ENCODE data around the gene OR10AD1. TPM values are rescaled to one million over a fixed set of nuclear protein-coding genes. Genes with fewer than 3 reads are reported as not detected.

OR10AD1 gene
- total RNA-seq, 1 donor: not detected

DNA sequence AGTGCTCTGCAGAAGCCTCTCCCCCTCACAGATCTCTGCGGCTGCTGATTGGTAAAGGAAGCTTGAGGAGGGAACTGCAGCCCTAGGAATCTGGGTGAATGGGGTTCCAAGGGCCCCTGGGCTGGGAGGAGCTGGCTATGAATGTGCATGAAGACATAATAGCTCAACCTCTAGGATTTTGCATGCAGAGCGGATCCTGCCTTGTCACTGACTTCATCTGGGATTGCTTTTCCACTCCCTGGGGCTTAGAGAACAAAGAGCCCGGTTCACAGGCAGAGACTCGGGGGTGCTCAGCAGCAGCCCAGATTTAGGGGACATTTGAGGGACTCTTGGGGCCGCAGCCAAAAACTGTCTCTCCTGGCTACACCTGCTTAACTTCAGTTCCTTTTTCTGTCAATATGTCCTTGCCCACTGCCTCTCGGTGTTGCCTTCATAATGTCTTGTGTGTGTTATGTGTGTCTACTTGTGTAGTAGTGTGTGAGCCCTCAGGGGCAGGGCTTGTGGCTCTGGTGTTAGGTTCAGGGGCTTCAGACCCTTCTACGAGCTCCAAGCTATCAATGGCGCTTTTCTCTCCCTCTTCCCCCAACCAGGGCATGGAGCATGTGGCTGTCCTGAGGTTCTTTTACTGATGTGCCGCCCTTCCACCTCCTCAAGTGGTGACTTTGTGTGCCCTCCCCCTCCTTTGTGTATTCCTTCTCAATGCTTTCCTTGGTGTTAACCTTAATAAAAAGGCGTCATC lies 17.7 kb downstream of the OR10AD1 start:
- Histone ChIP-seq H3K4me2 (ENCODE audit: insufficient read depth, low read length) (no peak overlapping the region), H3K4me3 (ENCODE audit: insufficient read depth, low read length) (no peak overlapping the region), H3K36me3 (ENCODE audit: insufficient read depth, low read length) (no peaks in the 10 kb centered on the region), H3K4me1 (ENCODE audit: insufficient read depth, low read length) (peaks cover 15% of the 10 kb centered on the region), H3K27ac (ENCODE audit: low read depth, low read length) (no peak overlapping the region), H4K20me1 (ENCODE audit: insufficient read depth, low read length) (no peaks in the 10 kb centered on the region), H3K27me3 (ENCODE audit: insufficient read depth, low read length) (peaks cover 45% of the 10 kb centered on the region), H3K79me2 (ENCODE audit: insufficient read depth, low read length) (no peaks in the 10 kb centered on the region), H3K9me3 (ENCODE audit: low read depth, low read length) (no peaks in the 10 kb centered on the region), H2AFZ (ENCODE audit: low read length) (no peak overlapping the region)
- DNase-seq (ENCODE audit: insufficient read length, low spot score, missing footprints): no peak
- TF ChIP-seq, protein P1, sequence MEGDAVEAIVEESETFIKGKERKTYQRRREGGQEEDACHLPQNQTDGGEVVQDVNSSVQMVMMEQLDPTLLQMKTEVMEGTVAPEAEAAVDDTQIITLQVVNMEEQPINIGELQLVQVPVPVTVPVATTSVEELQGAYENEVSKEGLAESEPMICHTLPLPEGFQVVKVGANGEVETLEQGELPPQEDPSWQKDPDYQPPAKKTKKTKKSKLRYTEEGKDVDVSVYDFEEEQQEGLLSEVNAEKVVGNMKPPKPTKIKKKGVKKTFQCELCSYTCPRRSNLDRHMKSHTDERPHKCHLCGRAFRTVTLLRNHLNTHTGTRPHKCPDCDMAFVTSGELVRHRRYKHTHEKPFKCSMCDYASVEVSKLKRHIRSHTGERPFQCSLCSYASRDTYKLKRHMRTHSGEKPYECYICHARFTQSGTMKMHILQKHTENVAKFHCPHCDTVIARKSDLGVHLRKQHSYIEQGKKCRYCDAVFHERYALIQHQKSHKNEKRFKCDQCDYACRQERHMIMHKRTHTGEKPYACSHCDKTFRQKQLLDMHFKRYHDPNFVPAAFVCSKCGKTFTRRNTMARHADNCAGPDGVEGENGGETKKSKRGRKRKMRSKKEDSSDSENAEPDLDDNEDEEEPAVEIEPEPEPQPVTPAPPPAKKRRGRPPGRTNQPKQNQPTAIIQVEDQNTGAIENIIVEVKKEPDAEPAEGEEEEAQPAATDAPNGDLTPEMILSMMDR (IDR thresholded peaks at IDR 0.05; ENCODE audit: extremely low read depth, low read depth, low read length): no peak

DNA sequence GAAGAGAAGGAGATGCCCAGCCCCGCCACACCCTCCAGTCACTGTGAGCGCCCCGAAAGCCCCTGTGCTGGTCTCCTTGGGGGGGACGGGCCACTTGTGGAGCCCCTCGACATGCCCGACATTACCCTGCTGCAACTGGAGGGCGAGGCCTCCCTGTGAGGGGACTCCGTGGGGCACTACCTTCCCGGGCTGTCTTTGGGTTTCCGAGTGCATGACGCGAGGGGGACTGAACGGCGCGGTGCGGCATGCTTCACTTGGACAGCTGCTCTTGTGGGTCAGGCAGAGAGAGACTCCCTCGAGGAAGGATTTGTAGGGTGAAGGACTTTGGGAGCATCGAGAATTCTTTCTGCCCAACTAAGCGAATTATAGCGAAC lies 18.6 kb downstream of the OR10AD1 start:
- Histone ChIP-seq H2AFZ (ENCODE audit: low read length) (peak overlapping the region; percentile 21), H3K79me2 (ENCODE audit: insufficient read depth, low read length) (no peaks in the 10 kb centered on the region), H3K4me1 (ENCODE audit: insufficient read depth, low read length) (peaks cover 15% of the 10 kb centered on the region), H4K20me1 (ENCODE audit: insufficient read depth, low read length) (no peaks in the 10 kb centered on the region), H3K4me2 (ENCODE audit: insufficient read depth, low read length) (no peak overlapping the region), H3K36me3 (ENCODE audit: insufficient read depth, low read length) (no peaks in the 10 kb centered on the region), H3K4me3 (ENCODE audit: insufficient read depth, low read length) (no peak overlapping the region), H3K27me3 (ENCODE audit: insufficient read depth, low read length) (peaks cover 45% of the 10 kb centered on the region), H3K27ac (ENCODE audit: low read depth, low read length) (no peak overlapping the region), H3K9me3 (ENCODE audit: low read depth, low read length) (no peaks in the 10 kb centered on the region)
- DNase-seq (ENCODE audit: insufficient read length, low spot score, missing footprints): no peak
- TF ChIP-seq, protein P1 (IDR thresholded peaks at IDR 0.05; ENCODE audit: extremely low read depth, low read depth, low read length): no peak

DNA sequence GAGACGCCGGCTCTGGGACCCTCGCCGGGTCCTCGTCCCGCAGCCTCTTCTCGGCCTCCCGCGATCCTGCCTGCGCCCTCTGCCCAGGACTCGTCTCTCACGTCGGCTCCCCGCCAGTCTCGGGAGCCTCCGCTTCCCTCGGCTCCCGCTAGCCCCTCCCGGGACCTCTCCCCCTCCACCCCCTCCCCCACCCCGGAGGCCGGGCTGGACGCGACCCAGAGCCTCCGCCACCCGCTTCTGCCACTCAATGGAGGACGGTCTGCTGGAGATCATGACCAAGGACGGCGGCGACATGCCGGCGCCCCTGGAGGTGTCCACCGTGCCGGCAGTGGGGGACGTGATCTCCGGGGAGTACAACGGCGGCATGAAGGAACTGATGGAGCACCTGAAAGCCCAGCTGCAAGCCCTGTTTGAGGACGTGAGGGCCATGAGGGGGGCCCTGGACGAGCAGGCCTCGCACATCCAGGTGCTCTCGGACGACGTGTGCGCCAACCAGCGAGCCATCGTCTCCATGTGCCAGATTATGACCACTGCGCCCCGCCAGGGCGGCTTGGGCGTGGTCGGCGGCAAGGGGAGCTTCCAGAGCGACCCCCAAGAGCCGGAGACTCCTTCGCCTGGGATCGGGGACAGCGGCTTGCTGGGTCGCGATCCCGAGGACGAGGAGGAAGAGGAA lies 19.1 kb downstream of the OR10AD1 start:
- no peaks in the 10 kb centered on the region for H4K20me1 ChIP-seq (ENCODE audit: insufficient read depth, low read length)
- H3K27ac ChIP-seq (ENCODE audit: low read depth, low read length): no peak overlapping the region
- no peaks in the 10 kb centered on the region for H3K36me3 ChIP-seq (ENCODE audit: insufficient read depth, low read length)
- peaks cover 10% of the 10 kb centered on the region for H3K4me1 ChIP-seq (ENCODE audit: insufficient read depth, low read length)
- DNase-seq (ENCODE audit: insufficient read length, low spot score, missing footprints): no peak
- peak overlapping the region; percentile 93 for H2AFZ ChIP-seq (ENCODE audit: low read length)
- H3K4me2 ChIP-seq (ENCODE audit: insufficient read depth, low read length): peak overlapping the region; percentile 89
- H3K79me2 ChIP-seq (ENCODE audit: insufficient read depth, low read length): no peaks in the 10 kb centered on the region
- peak overlapping the region; percentile 78 for H3K4me3 ChIP-seq (ENCODE audit: insufficient read depth, low read length)
- H3K27me3 ChIP-seq (ENCODE audit: insufficient read depth, low read length): peaks cover 45% of the 10 kb centered on the region
- TF ChIP-seq, protein P1 (IDR thresholded peaks at IDR 0.05; ENCODE audit: extremely low read depth, low read depth, low read length): no peak
- no peaks in the 10 kb centered on the region for H3K9me3 ChIP-seq (ENCODE audit: low read depth, low read length)

All from osteoblast (primary cell).